HepG2 (cell line): ENCODE results near the gene TRPV4. TPM values are rescaled to one million over a fixed set of nuclear protein-coding genes. Genes with fewer than 3 reads are reported as not detected.

Experiments
- ATAC-seq: fragments of 200-7000 bp; cut with Tn5 transposase; 3 replicates; pipeline ENCODE4 v1.9.1; 2020; ENCODE audit warnings: mild to moderate bottlenecking, moderate library complexity
- BruUV-seq: library from RNA; stranded (reverse); fragments of 400-500 nt; replicated peaks from 2 replicates; lab custom pipeline; 2021; lab: Mats Ljungman, UMichigan
- CTCF ChIA-PET: fragments of 300-600 bp; formaldehyde crosslinking; extraction: SDS; loops from one replicate; lab custom pipeline; 2021; ENCODE audit warnings: low total read pairs, inconsistent platforms, low intra/inter-chr PET ratio; lab: Yijun Ruan, JAX
- POLR2A ChIA-PET: fragments of 350-600 bp; sonication (Branson Sonifier 250); formaldehyde crosslinking; loops from one replicate; lab custom pipeline; 2020; ENCODE audit warnings: antibody characterized with exemption, inconsistent platforms; lab: Yijun Ruan, JAX
- DNase-seq: peaks from one replicate; pipeline ENCODE4 v3.0.0-alpha.2; 2015; ENCODE audit warnings: low spot score
- FAIRE-seq: peaks from 3 replicates; lab custom pipeline; 2011; peaks lifted over from hg19 to GRCh38; lab: Jason Lieb, UNC
- H2AFZ ChIP-seq: one replicate; pipeline ENCODE4 v1.6.1; 2011; ENCODE audit warnings: low read length, inconsistent platforms
- H3K27ac ChIP-seq: fragments of 300-600 bp; 3 replicates; pipeline ENCODE4 v1.8.0; 2011; ENCODE audit warnings: mixed run types, mild to moderate bottlenecking, mixed read lengths, low read length, inconsistent platforms; ENCODE audit not compliant: insufficient read depth; ENCODE audit errors: extremely low read length
- H3K27me3 ChIP-seq, 2 experiments: fragments of 200-600 bp in 1 of 2; 2 replicates in 1 of 2; 3 replicates in 1 of 2; pipeline versions ENCODE4 v1.6.0 to v1.8.0; 2011; ENCODE audit warnings: low read length in 2 of 2, mild to moderate bottlenecking in 2 of 2, moderate library complexity in 2 of 2, inconsistent platforms in 1 of 2; ENCODE audit not compliant: insufficient read depth in 2 of 2, control insufficient read depth in 1 of 2
- H3K36me3 ChIP-seq, 2 experiments: fragments of 200-600 bp in 1 of 2; replicated peaks in 1 of 2; 2 replicates in 1 of 2; 3 replicates in 1 of 2; pipeline versions ENCODE4 v1.5.1 to v1.8.0; 2011; ENCODE audit warnings: low read length in 2 of 2, inconsistent platforms in 1 of 2; ENCODE audit not compliant: insufficient read depth in 2 of 2, control insufficient read depth in 1 of 2
- H3K4me1 ChIP-seq: 2 replicates; pipeline ENCODE4 v1.5.1; 2012; ENCODE audit warnings: low read length, inconsistent platforms; ENCODE audit not compliant: insufficient read depth
- H3K4me2 ChIP-seq: 2 replicates; pipeline ENCODE4 v1.6.0; 2011; ENCODE audit warnings: low read depth, low read length, inconsistent platforms
- H3K4me3 ChIP-seq, 3 experiments: fragments of 200-600 bp in 1 of 3; sonication (generic), shearing (Covaris generic) in 1 of 3; replicated peaks in 1 of 3; 2 replicates each; pipeline ENCODE4 v1.5.1; 2011 to 2016; ENCODE audit warnings: low read length in 3 of 3, inconsistent platforms in 2 of 3, low read depth in 2 of 3, mild to moderate bottlenecking in 2 of 3, control low read depth in 1 of 3, mixed read lengths in 1 of 3; ENCODE audit not compliant: insufficient read depth in 1 of 3
- H3K79me2 ChIP-seq: one replicate; pipeline ENCODE4 v1.6.1; 2011; ENCODE audit warnings: low read length, inconsistent platforms; ENCODE audit not compliant: insufficient read depth
- H3K9ac ChIP-seq: 2 replicates; pipeline ENCODE4 v1.6.0; 2011; ENCODE audit warnings: mild to moderate bottlenecking, low read depth, low read length, inconsistent platforms; ENCODE audit not compliant: insufficient read depth
- H3K9me3 ChIP-seq: 2 replicates; pipeline ENCODE4 v1.5.1; 2012; ENCODE audit warnings: mild to moderate bottlenecking, low read length
- H4K20me1 ChIP-seq: 2 replicates; pipeline ENCODE4 v1.6.0; 2011; ENCODE audit warnings: inconsistent platforms, mild to moderate bottlenecking, low read length, moderate library complexity; ENCODE audit not compliant: insufficient read depth
- ELF1 ChIP-seq: sonication (generic); formaldehyde crosslinking; IDR thresholded peaks from 2 replicates; pipeline ENCODE4 v1.4.0; 2020; ENCODE audit warnings: missing genetic modification reagents
- HMGA1 ChIP-seq: sonication (generic); formaldehyde crosslinking; conservative IDR thresholded peaks from 2 replicates; pipeline ENCODE4 v1.4.0; 2020; ENCODE audit warnings: missing genetic modification reagents
- NFYC ChIP-seq: IDR thresholded peaks from 2 replicates; pipeline ENCODE4 v1.6.1; 2016; ENCODE audit warnings: missing genetic modification reagents, missing compliant biosample characterization
- SSRP1 ChIP-seq: IDR thresholded peaks from 2 replicates; pipeline ENCODE4 v1.6.1; 2016; ENCODE audit warnings: control low read depth
- STAG1 ChIP-seq: sonication (generic); formaldehyde crosslinking; IDR thresholded peaks from 2 replicates; pipeline ENCODE4 v1.4.0; 2020; ENCODE audit warnings: missing genetic modification reagents
- USF2 ChIP-seq, 2 experiments: sonication (generic) in 1 of 2; formaldehyde crosslinking in 1 of 2; IDR thresholded peaks; 2 replicates each; pipeline versions ENCODE4 v1.5.1 to v1.6.1; 2011 to 2020; ENCODE audit warnings: borderline replicate concordance in 1 of 2, low read depth in 1 of 2, low read length in 1 of 2, mild to moderate bottlenecking in 1 of 2, missing genetic modification reagents in 1 of 2, moderate library complexity in 1 of 2
- ZNF12 ChIP-seq: sonication (generic); formaldehyde crosslinking; IDR thresholded peaks from 2 replicates; pipeline ENCODE4 v1.5.0; 2020; ENCODE audit warnings: missing genetic modification reagents
- ZNF251 ChIP-seq: sonication (generic); formaldehyde crosslinking; IDR thresholded peaks from 2 replicates; pipeline ENCODE4 v1.9.0; 2021; ENCODE audit warnings: mild to moderate bottlenecking, missing genetic modification reagents
- ZNF558 ChIP-seq: sonication (generic); formaldehyde crosslinking; IDR thresholded peaks from 2 replicates; pipeline ENCODE4 v1.9.0; 2022; ENCODE audit warnings: mild to moderate bottlenecking, missing genetic modification reagents, borderline replicate concordance
- ZNF577 ChIP-seq: sonication (generic); formaldehyde crosslinking; IDR thresholded peaks from 2 replicates; pipeline ENCODE4 v1.4.0; 2020; ENCODE audit warnings: mild to moderate bottlenecking, low read depth, missing genetic modification reagents, borderline replicate concordance
- WGBS: methylation state at CpG from one replicate; pipeline ENCODE4 v1.1.6; 2017; ENCODE audit warnings: low lambda C conversion rate; 5-methylcytosine and 5-hydroxymethylcytosine counted together
- in situ Hi-C: cut with HindIII; loops from 2 replicates; pipeline ENCODE4 v1.10.0; 2017; ENCODE audit warnings: low pct_unique_long_range_greater_than_20kb; ENCODE audit not compliant: extremely low pct_ligation_motif_present
- intact Hi-C: fragments of 100-400 bp; cut with micrococcal nuclease; formaldehyde crosslinking; loops from one replicate; pipeline ENCODE4 v1.10.0; 2022; ENCODE audit not compliant: unreplicated experiment
- polyA plus RNA-seq, 8 experiments: library from polyadenylated mRNA; depleted of rRNA in 3 of 8; stranded (reverse) in 7 of 8; unstranded in 1 of 8; fragments of >200 nt; fragmentation: Illumina TruSeq in 4 of 8; extraction: Trizol in 4 of 8; gene quantifications; 2 replicates each; pipeline versions ENCODE4 v1.2.1 to v1.2.3, GENCODE V29; 2011 to 2016; ENCODE audit warnings: low read depth in 4 of 8, missing spikeins in 1 of 8, mixed read lengths in 1 of 8; ENCODE audit not compliant: insufficient read depth in 1 of 8
- total RNA-seq, 5 experiments: library from RNA; depleted of rRNA; stranded (reverse); fragments of >200 nt; fragmentation: Illumina TruSeq; extraction: Trizol; gene quantifications; 2 replicates each; pipeline ENCODE4 v1.2.3, GENCODE V29; 2016; ENCODE audit warnings: low read depth in 1 of 5
- TF ChIP-seq, protein P1 (sequence below): sonication (generic); formaldehyde crosslinking; IDR thresholded peaks from 2 replicates; pipeline ENCODE4 v1.4.0; 2020; ENCODE audit warnings: missing genetic modification reagents, mild to moderate bottlenecking, borderline replicate concordance
- TF ChIP-seq, protein P2 (sequence below): sonication (generic); formaldehyde crosslinking; IDR thresholded peaks from 2 replicates; pipeline ENCODE4 v1.5.0; 2020; ENCODE audit warnings: mild to moderate bottlenecking, missing genetic modification reagents, borderline replicate concordance

Gene TRPV4
- total and polyA plus RNA-seq, 2 of the 13 experiments (the other 11 are each of a cell fraction or from before 2014, with no cell fraction given): 0.66 to 4.7 TPM

DNA sequence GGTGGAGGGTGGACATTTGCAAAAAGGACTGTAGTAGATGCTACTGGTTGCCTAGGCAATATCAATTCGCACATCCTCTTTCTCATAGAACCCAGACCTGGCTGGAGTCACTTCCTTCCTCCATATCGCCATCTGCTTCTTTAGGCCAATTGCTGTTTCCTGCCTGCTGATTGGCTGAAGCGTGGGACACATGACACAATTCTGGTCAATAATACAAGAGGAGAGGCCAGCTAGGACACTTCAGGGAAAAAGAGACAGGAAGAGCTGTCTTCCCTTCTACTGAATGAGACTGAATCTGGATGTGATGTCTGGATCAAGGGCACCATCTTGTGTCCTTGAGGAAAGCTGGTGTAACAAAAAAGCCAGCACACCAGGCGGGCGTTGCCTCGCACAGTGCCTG lies 53.8 kb downstream of the TRPV4 start:
- Histone ChIP-seq H3K79me2 (no peaks in the 10 kb centered on the region), H3K4me1 (peaks cover 51% of the 10 kb centered on the region), H3K9ac (no peak overlapping the region), H3K27ac (no peak overlapping the region), H3K27me3 (no peaks in the 10 kb centered on the region; a peak in 1 of 5 replicates), H3K4me2 (no peak overlapping the region; the same call in 1 of the 2 replicates), H4K20me1 (no peaks in the 10 kb centered on the region), H2AFZ (no peak overlapping the region), H3K36me3 (no peaks in the 10 kb centered on the region), H3K4me3 (no peak overlapping the region), H3K9me3 (no peaks in the 10 kb centered on the region)
- ATAC-seq (no peak), FAIRE-seq (peak; percentile 60), DNase-seq (peak; percentile 47)
- in situ Hi-C loops: loop anchor here (5.0 kb wide), 2 partner anchors 262 to 352 kb away; no protein-coding TSS in a partner anchor
- 75% methylated on average over 6 of the region's 6 CpGs for WGBS
- no TSS peak for BruUV-seq
- ChIA-PET POLR2A (no interaction called here), CTCF (no interaction called here)
- intact Hi-C loops: no loop called here
- peak; percentile 75 for TF ChIP-seq STAG1 (CRISPR knock-in tag)
- TF ChIP-seq, protein P1, sequence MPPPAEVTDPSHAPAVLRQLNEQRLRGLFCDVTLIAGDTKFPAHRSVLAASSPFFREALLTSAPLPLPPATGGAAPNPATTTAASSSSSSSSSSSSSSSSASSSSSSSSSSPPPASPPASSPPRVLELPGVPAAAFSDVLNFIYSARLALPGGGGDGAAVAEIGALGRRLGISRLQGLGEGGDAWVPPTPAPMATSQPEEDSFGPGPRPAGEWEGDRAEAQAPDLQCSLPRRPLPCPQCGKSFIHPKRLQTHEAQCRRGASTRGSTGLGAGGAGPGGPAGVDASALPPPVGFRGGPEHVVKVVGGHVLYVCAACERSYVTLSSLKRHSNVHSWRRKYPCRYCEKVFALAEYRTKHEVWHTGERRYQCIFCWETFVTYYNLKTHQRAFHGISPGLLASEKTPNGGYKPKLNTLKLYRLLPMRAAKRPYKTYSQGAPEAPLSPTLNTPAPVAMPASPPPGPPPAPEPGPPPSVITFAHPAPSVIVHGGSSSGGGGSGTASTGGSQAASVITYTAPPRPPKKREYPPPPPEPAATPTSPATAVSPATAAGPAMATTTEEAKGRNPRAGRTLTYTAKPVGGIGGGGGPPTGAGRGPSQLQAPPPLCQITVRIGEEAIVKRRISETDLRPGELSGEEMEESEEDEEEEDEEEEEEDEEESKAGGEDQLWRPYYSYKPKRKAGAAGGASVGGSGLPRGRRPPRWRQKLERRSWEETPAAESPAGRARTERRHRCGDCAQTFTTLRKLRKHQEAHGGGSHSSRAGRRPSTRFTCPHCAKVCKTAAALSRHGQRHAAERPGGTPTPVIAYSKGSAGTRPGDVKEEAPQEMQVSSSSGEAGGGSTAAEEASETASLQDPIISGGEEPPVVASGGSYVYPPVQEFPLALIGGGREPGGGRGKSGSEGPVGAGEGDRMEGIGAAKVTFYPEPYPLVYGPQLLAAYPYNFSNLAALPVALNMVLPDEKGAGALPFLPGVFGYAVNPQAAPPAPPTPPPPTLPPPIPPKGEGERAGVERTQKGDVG (CRISPR knock-in tag): no peak
- 0 out of 2 replicates have a peak, but pooled peaks have one; percentile 25 for TF ChIP-seq USF2 (IDR thresholded peaks at IDR 0.05; ENCODE audit: low read depth, low read length)
- no peak; the same call in 1 of the 2 replicates for TF ChIP-seq USF2 (CRISPR knock-in tag; IDR thresholded peaks at IDR 0.05; ENCODE audit: borderline replicate concordance)
- TF ChIP-seq, protein P2, sequence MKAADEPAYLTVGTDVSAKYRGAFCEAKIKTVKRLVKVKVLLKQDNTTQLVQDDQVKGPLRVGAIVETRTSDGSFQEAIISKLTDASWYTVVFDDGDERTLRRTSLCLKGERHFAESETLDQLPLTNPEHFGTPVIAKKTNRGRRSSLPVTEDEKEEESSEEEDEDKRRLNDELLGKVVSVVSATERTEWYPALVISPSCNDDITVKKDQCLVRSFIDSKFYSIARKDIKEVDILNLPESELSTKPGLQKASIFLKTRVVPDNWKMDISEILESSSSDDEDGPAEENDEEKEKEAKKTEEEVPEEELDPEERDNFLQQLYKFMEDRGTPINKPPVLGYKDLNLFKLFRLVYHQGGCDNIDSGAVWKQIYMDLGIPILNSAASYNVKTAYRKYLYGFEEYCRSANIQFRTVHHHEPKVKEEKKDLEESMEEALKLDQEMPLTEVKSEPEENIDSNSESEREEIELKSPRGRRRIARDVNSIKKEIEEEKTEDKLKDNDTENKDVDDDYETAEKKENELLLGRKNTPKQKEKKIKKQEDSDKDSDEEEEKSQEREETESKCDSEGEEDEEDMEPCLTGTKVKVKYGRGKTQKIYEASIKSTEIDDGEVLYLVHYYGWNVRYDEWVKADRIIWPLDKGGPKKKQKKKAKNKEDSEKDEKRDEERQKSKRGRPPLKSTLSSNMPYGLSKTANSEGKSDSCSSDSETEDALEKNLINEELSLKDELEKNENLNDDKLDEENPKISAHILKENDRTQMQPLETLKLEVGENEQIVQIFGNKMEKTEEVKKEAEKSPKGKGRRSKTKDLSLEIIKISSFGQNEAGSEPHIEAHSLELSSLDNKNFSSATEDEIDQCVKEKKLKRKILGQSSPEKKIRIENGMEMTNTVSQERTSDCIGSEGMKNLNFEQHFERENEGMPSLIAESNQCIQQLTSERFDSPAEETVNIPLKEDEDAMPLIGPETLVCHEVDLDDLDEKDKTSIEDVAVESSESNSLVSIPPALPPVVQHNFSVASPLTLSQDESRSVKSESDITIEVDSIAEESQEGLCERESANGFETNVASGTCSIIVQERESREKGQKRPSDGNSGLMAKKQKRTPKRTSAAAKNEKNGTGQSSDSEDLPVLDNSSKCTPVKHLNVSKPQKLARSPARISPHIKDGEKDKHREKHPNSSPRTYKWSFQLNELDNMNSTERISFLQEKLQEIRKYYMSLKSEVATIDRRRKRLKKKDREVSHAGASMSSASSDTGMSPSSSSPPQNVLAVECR (CRISPR knock-in tag): peak; percentile 33; the same call in 1 of the 2 replicates
- 0 out of 2 replicates have a peak, but pooled peaks have one; percentile 14 for TF ChIP-seq ELF1
- peak; percentile 50; the same call in 1 of the 2 replicates for TF ChIP-seq ZNF251 (CRISPR knock-in tag)
- TF ChIP-seq NFYC (CRISPR knock-in tag): peak; percentile 66
- TF ChIP-seq ZNF577 (CRISPR knock-in tag): no peak
- TF ChIP-seq HMGA1 (CRISPR knock-in tag): no peak
- TF ChIP-seq ZNF558: no peak
- 0 out of 2 replicates have a peak, but pooled peaks have one; percentile 36 for TF ChIP-seq ZNF12
- no peak for TF ChIP-seq SSRP1 (CRISPR knock-in tag)
